GM23338 (cell line): ENCODE measurements around the gene DAPK1. TPM values are rescaled to one million over a fixed set of nuclear protein-coding genes. Genes with fewer than 3 reads are reported as not detected.

Experiments
- ATAC-seq: fragments of 200-7000 bp; cut with Tn5 transposase; 3 replicates; pipeline ENCODE4 v1.9.1; 2020
- DNase-seq: peaks from one replicate; pipeline ENCODE4 v3.0.0-alpha.2; 2015; ENCODE audit warnings: low spot score
- H2AFZ ChIP-seq: fragments of 200-600 bp; sonication (generic); 2 replicates; pipeline ENCODE4 v1.8.0; 2016; ENCODE audit warnings: antibody characterized with exemption, mild to moderate bottlenecking, moderate library complexity
- H3F3A ChIP-seq: fragments of 200-600 bp; sonication (generic); replicated peaks from 2 replicates; pipeline ENCODE4 v1.8.0; 2017; ENCODE audit warnings: antibody characterized with exemption, mixed run types, low read depth
- H3K27ac ChIP-seq: fragments of 200-600 bp; sonication (generic); 2 replicates; pipeline ENCODE4 v1.6.1; 2016; ENCODE audit warnings: low read depth
- H3K27me3 ChIP-seq: fragments of 200-600 bp; sonication (generic); 2 replicates; pipeline ENCODE4 v1.8.0; 2016; ENCODE audit warnings: mild to moderate bottlenecking, mixed run types, moderate library complexity; ENCODE audit not compliant: insufficient read depth
- H3K36me3 ChIP-seq: fragments of 200-600 bp; sonication (generic); 2 replicates; pipeline ENCODE4 v1.8.0; 2016; ENCODE audit warnings: mild to moderate bottlenecking; ENCODE audit not compliant: insufficient read depth
- H3K4me1 ChIP-seq: fragments of 200-600 bp; sonication (generic); 2 replicates; pipeline ENCODE4 v1.8.0; 2016; ENCODE audit warnings: mild to moderate bottlenecking, moderate library complexity; ENCODE audit not compliant: insufficient read depth
- H3K4me2 ChIP-seq: fragments of 200-600 bp; sonication (generic); 2 replicates; pipeline ENCODE4 v1.7.1; 2017; ENCODE audit warnings: mixed run types
- H3K4me3 ChIP-seq: fragments of 200-600 bp; sonication (generic); 2 replicates; pipeline ENCODE4 v1.6.1; 2016; ENCODE audit warnings: mixed run types
- H3K79me2 ChIP-seq: fragments of 200-600 bp; sonication (generic); replicated peaks from 2 replicates; pipeline ENCODE4 v1.8.0; 2017; ENCODE audit warnings: mild to moderate bottlenecking; ENCODE audit not compliant: insufficient read depth
- H3K9me2 ChIP-seq: fragments of 200-600 bp; sonication (generic); 2 replicates; pipeline ENCODE4 v1.8.0; 2017; ENCODE audit not compliant: insufficient read depth
- H4K20me1 ChIP-seq: fragments of 200-600 bp; sonication (generic); replicated peaks from 2 replicates; pipeline ENCODE4 v1.8.0; 2017; ENCODE audit warnings: mild to moderate bottlenecking; ENCODE audit not compliant: insufficient read depth
- H3K27ac Mint-ChIP-seq: 2 replicates; pipeline ENCODE4 v1.8.0; 2020; ENCODE audit warnings: inconsistent platforms, mild to moderate bottlenecking, moderate library complexity, mixed read lengths
- H3K27me3 Mint-ChIP-seq: 3 replicates; pipeline ENCODE4 v1.8.0; 2022; ENCODE audit warnings: low read depth, mild to moderate bottlenecking, moderate library complexity, mixed read lengths, inconsistent platforms; ENCODE audit not compliant: insufficient read depth, poor library complexity
- H3K36me3 Mint-ChIP-seq: 3 replicates; pipeline ENCODE4 v1.8.0; 2021; ENCODE audit warnings: low read depth, mild to moderate bottlenecking, inconsistent platforms, moderate library complexity, mixed read lengths
- H3K4me1 Mint-ChIP-seq: 3 replicates; pipeline ENCODE4 v1.8.0; 2020; ENCODE audit warnings: mild to moderate bottlenecking, inconsistent platforms, mixed read lengths
- H3K4me3 Mint-ChIP-seq: 3 replicates; pipeline ENCODE4 v1.8.0; 2021; ENCODE audit warnings: moderate library complexity, mild to moderate bottlenecking, inconsistent platforms, mixed read lengths
- H3K9me3 Mint-ChIP-seq: 3 replicates; pipeline ENCODE4 v1.8.0; 2020; ENCODE audit warnings: moderate library complexity, mild to moderate bottlenecking, inconsistent platforms, mixed read lengths
- CREB1 ChIP-seq: fragments of 250-450 bp; sonication (Bioruptor Pico); IDR thresholded peaks from 2 replicates; pipeline ENCODE4 v1.5.0; 2020; ENCODE audit warnings: low read depth, mild to moderate bottlenecking, moderate library complexity
- EZH2 ChIP-seq: fragments of 200-600 bp; sonication (generic); IDR thresholded peaks from one replicate; pipeline ENCODE4 v1.8.0; 2017; ENCODE audit warnings: antibody characterized with exemption, mild to moderate bottlenecking, low read depth; ENCODE audit not compliant: unreplicated experiment
- EZH2phosphoT487 ChIP-seq: fragments of 200-600 bp; sonication (generic); IDR thresholded peaks from one replicate; pipeline ENCODE4 v1.8.1; 2018; ENCODE audit warnings: antibody characterized with exemption; ENCODE audit not compliant: unreplicated experiment
- JUNB ChIP-seq: IDR thresholded peaks from one replicate; pipeline ENCODE4 v1.6.1; 2016; ENCODE audit warnings: antibody characterized with exemption; ENCODE audit not compliant: unreplicated experiment
- NANOG ChIP-seq: IDR thresholded peaks from 2 replicates; pipeline ENCODE4 v1.6.1; 2016; ENCODE audit warnings: antibody characterized with exemption, borderline replicate concordance
- POLR2AphosphoS5 ChIP-seq: IDR thresholded peaks from 2 replicates; pipeline ENCODE4 v1.6.1; 2016; ENCODE audit warnings: antibody characterized with exemption, low read depth
- STAT1 ChIP-seq: IDR thresholded peaks from one replicate; pipeline ENCODE4 v1.6.1; 2016; ENCODE audit warnings: antibody characterized with exemption; ENCODE audit not compliant: unreplicated experiment
- ZNF114 ChIP-seq: fragments of 250-450 bp; sonication (Bioruptor Pico); IDR thresholded peaks from 2 replicates; pipeline ENCODE4 v1.5.0; 2020; ENCODE audit warnings: mild to moderate bottlenecking, moderate library complexity
- ZNF331 ChIP-seq: fragments of 250-450 bp; sonication (Bioruptor Pico); IDR thresholded peaks from 2 replicates; pipeline ENCODE4 v1.5.0; 2020; ENCODE audit warnings: low read depth, mild to moderate bottlenecking, moderate library complexity
- polyA plus RNA-seq: library from polyadenylated mRNA; unstranded; fragments of >200 nt; fragmentation: Nextera tagmentation; extraction: Ambion mirVana; gene quantifications from 2 replicates; pipeline ENCODE4 v1.2.1, GENCODE V29; 2016
- total RNA-seq: library from RNA; depleted of rRNA; stranded (reverse); fragments of >200 nt; shearing (Covaris generic); gene quantifications from 2 replicates; pipeline ENCODE4 v1.2.3, GENCODE V29; 2014
- TF ChIP-seq, protein P1 (sequence below): fragments of 250-450 bp; sonication (Bioruptor Pico); IDR thresholded peaks from 2 replicates; pipeline ENCODE4 v1.5.0; 2020; ENCODE audit warnings: mild to moderate bottlenecking, moderate library complexity
- TF ChIP-seq, protein P2 (sequence below): IDR thresholded peaks from 2 replicates; pipeline ENCODE4 v1.6.1; 2016; ENCODE audit warnings: antibody characterized with exemption
- TF ChIP-seq, protein P3 (sequence below): IDR thresholded peaks from one replicate; pipeline ENCODE4 v1.6.1; 2018; ENCODE audit warnings: antibody characterized with exemption; ENCODE audit not compliant: unreplicated experiment

DAPK1 gene
- total and polyA plus RNA-seq, 2 experiments from 2014 or later = 37.0 to 134 TPM

DNA sequence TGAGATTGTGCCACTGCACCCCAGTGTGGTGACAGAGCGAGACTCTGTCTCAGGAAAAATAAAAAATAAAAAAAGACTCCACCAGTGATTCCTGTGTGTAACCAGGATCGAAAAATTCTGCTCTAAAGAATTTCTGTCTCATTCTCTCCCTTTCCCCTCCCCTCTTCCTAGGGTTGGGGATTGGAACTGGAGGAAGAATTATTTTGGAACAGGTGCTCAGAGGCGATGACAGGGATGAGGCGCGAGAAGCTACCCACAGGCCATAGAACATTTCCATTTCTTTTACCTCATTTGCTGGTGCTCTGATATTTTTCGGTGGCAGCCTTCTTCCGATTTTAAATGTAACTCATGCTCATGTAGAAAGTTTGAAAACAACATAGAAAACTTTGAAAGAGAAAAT lies 80.1 kb downstream of the DAPK1 start:
- DNase-seq (no peak), ATAC-seq (no peak)
- peaks cover 28% of the 10 kb centered on the region; the same call in 2 of the 3 replicates for H3K4me1 Mint-ChIP-seq
- peaks cover 1% of the 10 kb centered on the region for H3K27me3 Mint-ChIP-seq
- Histone ChIP-seq H2AFZ (no peak overlapping the region), H3K27ac (no peak overlapping the region), H3K4me3 (no peak overlapping the region), H3K36me3 (no peaks in the 10 kb centered on the region), H3K79me2 (peaks cover 89% of the 10 kb centered on the region), H3K9me2 (no peaks in the 10 kb centered on the region; the same call in 1 of the 2 replicates), H3K4me1 (peaks cover 12% of the 10 kb centered on the region), H3K27me3 (no peaks in the 10 kb centered on the region), H3F3A (0 out of 2 replicates have a peak, but pooled peaks cover 7% of the 10 kb centered on the region), H4K20me1 (peaks cover 40% of the 10 kb centered on the region), H3K4me2 (no peak overlapping the region)
- no peak overlapping the region for H3K27ac Mint-ChIP-seq
- H3K36me3 Mint-ChIP-seq = peaks cover 4% of the 10 kb centered on the region
- H3K9me3 Mint-ChIP-seq = no peaks in the 10 kb centered on the region; the same call in 2 of the 3 replicates
- TF ChIP-seq EZH2phosphoT487 (no peak), EZH2 (no peak), JUNB (no peak), CREB1 (no peak), ZNF114 (CRISPR knock-in tag) (no peak), NANOG (no peak), ZNF331 (CRISPR knock-in tag) (no peak), POLR2AphosphoS5 (no peak), STAT1 (no peak)
- TF ChIP-seq, protein P1, sequence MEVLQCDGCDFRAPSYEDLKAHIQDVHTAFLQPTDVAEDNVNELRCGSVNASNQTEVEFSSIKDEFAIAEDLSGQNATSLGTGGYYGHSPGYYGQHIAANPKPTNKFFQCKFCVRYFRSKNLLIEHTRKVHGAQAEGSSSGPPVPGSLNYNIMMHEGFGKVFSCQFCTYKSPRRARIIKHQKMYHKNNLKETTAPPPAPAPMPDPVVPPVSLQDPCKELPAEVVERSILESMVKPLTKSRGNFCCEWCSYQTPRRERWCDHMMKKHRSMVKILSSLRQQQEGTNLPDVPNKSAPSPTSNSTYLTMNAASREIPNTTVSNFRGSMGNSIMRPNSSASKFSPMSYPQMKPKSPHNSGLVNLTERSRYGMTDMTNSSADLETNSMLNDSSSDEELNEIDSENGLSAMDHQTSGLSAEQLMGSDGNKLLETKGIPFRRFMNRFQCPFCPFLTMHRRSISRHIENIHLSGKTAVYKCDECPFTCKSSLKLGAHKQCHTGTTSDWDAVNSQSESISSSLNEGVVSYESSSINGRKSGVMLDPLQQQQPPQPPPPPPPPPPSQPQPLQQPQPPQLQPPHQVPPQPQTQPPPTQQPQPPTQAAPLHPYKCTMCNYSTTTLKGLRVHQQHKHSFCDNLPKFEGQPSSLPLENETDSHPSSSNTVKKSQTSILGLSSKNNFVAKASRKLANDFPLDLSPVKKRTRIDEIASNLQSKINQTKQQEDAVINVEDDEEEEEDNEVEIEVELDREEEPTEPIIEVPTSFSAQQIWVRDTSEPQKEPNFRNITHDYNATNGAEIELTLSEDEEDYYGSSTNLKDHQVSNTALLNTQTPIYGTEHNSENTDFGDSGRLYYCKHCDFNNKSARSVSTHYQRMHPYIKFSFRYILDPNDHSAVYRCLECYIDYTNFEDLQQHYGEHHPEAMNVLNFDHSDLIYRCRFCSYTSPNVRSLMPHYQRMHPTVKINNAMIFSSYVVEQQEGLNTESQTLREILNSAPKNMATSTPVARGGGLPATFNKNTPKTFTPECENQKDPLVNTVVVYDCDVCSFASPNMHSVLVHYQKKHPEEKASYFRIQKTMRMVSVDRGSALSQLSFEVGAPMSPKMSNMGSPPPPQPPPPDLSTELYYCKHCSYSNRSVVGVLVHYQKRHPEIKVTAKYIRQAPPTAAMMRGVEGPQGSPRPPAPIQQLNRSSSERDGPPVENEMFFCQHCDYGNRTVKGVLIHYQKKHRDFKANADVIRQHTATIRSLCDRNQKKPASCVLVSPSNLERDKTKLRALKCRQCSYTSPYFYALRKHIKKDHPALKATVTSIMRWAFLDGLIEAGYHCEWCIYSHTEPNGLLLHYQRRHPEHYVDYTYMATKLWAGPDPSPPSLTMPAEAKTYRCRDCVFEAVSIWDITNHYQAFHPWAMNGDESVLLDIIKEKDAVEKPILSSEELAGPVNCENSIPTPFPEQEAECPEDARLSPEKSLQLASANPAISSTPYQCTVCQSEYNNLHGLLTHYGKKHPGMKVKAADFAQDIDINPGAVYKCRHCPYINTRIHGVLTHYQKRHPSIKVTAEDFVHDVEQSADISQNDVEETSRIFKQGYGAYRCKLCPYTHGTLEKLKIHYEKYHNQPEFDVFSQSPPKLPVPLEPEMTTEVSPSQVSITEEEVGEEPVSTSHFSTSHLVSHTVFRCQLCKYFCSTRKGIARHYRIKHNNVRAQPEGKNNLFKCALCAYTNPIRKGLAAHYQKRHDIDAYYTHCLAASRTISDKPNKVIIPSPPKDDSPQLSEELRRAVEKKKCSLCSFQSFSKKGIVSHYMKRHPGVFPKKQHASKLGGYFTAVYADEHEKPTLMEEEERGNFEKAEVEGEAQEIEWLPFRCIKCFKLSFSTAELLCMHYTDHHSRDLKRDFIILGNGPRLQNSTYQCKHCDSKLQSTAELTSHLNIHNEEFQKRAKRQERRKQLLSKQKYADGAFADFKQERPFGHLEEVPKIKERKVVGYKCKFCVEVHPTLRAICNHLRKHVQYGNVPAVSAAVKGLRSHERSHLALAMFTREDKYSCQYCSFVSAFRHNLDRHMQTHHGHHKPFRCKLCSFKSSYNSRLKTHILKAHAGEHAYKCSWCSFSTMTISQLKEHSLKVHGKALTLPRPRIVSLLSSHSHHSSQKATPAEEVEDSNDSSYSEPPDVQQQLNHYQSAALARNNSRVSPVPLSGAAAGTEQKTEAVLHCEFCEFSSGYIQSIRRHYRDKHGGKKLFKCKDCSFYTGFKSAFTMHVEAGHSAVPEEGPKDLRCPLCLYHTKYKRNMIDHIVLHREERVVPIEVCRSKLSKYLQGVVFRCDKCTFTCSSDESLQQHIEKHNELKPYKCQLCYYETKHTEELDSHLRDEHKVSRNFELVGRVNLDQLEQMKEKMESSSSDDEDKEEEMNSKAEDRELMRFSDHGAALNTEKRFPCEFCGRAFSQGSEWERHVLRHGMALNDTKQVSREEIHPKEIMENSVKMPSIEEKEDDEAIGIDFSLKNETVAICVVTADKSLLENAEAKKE = no peak
- TF ChIP-seq, protein P2, sequence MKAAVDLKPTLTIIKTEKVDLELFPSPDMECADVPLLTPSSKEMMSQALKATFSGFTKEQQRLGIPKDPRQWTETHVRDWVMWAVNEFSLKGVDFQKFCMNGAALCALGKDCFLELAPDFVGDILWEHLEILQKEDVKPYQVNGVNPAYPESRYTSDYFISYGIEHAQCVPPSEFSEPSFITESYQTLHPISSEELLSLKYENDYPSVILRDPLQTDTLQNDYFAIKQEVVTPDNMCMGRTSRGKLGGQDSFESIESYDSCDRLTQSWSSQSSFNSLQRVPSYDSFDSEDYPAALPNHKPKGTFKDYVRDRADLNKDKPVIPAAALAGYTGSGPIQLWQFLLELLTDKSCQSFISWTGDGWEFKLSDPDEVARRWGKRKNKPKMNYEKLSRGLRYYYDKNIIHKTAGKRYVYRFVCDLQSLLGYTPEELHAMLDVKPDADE = no peak
- TF ChIP-seq, protein P3, sequence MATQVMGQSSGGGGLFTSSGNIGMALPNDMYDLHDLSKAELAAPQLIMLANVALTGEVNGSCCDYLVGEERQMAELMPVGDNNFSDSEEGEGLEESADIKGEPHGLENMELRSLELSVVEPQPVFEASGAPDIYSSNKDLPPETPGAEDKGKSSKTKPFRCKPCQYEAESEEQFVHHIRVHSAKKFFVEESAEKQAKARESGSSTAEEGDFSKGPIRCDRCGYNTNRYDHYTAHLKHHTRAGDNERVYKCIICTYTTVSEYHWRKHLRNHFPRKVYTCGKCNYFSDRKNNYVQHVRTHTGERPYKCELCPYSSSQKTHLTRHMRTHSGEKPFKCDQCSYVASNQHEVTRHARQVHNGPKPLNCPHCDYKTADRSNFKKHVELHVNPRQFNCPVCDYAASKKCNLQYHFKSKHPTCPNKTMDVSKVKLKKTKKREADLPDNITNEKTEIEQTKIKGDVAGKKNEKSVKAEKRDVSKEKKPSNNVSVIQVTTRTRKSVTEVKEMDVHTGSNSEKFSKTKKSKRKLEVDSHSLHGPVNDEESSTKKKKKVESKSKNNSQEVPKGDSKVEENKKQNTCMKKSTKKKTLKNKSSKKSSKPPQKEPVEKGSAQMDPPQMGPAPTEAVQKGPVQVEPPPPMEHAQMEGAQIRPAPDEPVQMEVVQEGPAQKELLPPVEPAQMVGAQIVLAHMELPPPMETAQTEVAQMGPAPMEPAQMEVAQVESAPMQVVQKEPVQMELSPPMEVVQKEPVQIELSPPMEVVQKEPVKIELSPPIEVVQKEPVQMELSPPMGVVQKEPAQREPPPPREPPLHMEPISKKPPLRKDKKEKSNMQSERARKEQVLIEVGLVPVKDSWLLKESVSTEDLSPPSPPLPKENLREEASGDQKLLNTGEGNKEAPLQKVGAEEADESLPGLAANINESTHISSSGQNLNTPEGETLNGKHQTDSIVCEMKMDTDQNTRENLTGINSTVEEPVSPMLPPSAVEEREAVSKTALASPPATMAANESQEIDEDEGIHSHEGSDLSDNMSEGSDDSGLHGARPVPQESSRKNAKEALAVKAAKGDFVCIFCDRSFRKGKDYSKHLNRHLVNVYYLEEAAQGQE = no peak
- H3K4me3 Mint-ChIP-seq = no peak overlapping the region
